Keratinocyte (primary cell): ENCODE measurements around the gene CPEB3. TPM values are rescaled to one million over a fixed set of nuclear protein-coding genes. Genes with fewer than 3 reads are reported as not detected.

Source experiments
- DNase-seq: peaks from one replicate; pipeline ENCODE4 v3.0.0-alpha.2; 2011; ENCODE audit warnings: low read depth, missing footprints, low spot score
- FAIRE-seq: peaks from 2 replicates; lab custom pipeline; 2011; peaks lifted over from hg19 to GRCh38; lab: Jason Lieb, UNC
- H2AFZ ChIP-seq: 2 replicates; pipeline ENCODE4 v1.6.0; 2012; ENCODE audit warnings: low read length, control low read depth, inconsistent platforms; ENCODE audit not compliant: control insufficient read depth
- H3K27ac ChIP-seq: 2 replicates; pipeline ENCODE4 v1.5.1; 2011; ENCODE audit warnings: low read length; ENCODE audit not compliant: control insufficient read depth, insufficient read depth
- H3K27me3 ChIP-seq: 3 replicates; pipeline ENCODE4 v1.6.0; 2011; ENCODE audit warnings: low read length; ENCODE audit not compliant: control insufficient read depth, insufficient read depth; ENCODE audit errors: extremely low read depth
- H3K36me3 ChIP-seq, 2 experiments: 2 replicates in 1 of 2; 3 replicates in 1 of 2; pipeline ENCODE4 v1.5.1; 2011; ENCODE audit warnings: low read length in 2 of 2, mild to moderate bottlenecking in 1 of 2; ENCODE audit not compliant: control insufficient read depth in 2 of 2, insufficient read depth in 2 of 2; ENCODE audit errors: extremely low read depth in 1 of 2
- H3K4me1 ChIP-seq: 3 replicates; pipeline ENCODE4 v1.5.1; 2011; ENCODE audit warnings: low read length; ENCODE audit not compliant: control insufficient read depth, insufficient read depth; ENCODE audit errors: extremely low read depth
- H3K4me2 ChIP-seq: 3 replicates; pipeline ENCODE4 v1.6.0; 2011; ENCODE audit warnings: low read depth, low read length; ENCODE audit not compliant: control insufficient read depth, insufficient read depth; ENCODE audit errors: extremely low read depth
- H3K4me3 ChIP-seq, 3 experiments: fragments of 200-600 bp in 1 of 3; sonication (generic) in 1 of 3; 2 replicates in 2 of 3; 3 replicates in 1 of 3; pipeline ENCODE4 v1.5.1; 2011 to 2016; ENCODE audit warnings: low read length in 3 of 3, mild to moderate bottlenecking in 3 of 3, control low read depth in 2 of 3, inconsistent platforms in 1 of 3, low read depth in 1 of 3, mixed read lengths in 1 of 3, mixed run types in 1 of 3, moderate library complexity in 1 of 3; ENCODE audit not compliant: control insufficient read depth in 2 of 3, insufficient read depth in 2 of 3; ENCODE audit errors: extremely low read depth in 1 of 3
- H3K79me2 ChIP-seq: 2 replicates; pipeline ENCODE4 v1.6.0; 2012; ENCODE audit warnings: low read length; ENCODE audit not compliant: control insufficient read depth, insufficient read depth
- H3K9ac ChIP-seq: 3 replicates; pipeline ENCODE4 v1.6.0; 2011; ENCODE audit warnings: low read length; ENCODE audit not compliant: control insufficient read depth, insufficient read depth; ENCODE audit errors: extremely low read depth
- H3K9me1 ChIP-seq: 3 replicates; pipeline ENCODE4 v1.6.0; 2011; ENCODE audit warnings: low read length; ENCODE audit not compliant: control insufficient read depth, insufficient read depth; ENCODE audit errors: extremely low read depth
- H3K9me3 ChIP-seq: 2 replicates; pipeline ENCODE4 v1.5.1; 2012; ENCODE audit warnings: low read depth, low read length; ENCODE audit not compliant: control insufficient read depth
- H4K20me1 ChIP-seq: 3 replicates; pipeline ENCODE4 v1.6.0; 2011; ENCODE audit warnings: low read length; ENCODE audit not compliant: control insufficient read depth, insufficient read depth; ENCODE audit errors: extremely low read depth
- CTCF ChIP-seq, 3 experiments: IDR thresholded peaks in 1 of 3; conservative IDR thresholded peaks in 1 of 3; optimal IDR thresholded peaks in 1 of 3; 2 replicates in 2 of 3; 3 replicates in 1 of 3; pipeline versions ENCODE3 to v1.5.1; 2011; ENCODE audit warnings: low read length in 3 of 3, mild to moderate bottlenecking in 3 of 3, moderate library complexity in 2 of 3, control low read depth in 1 of 3, inconsistent platforms in 1 of 3; ENCODE audit not compliant: insufficient read depth in 2 of 3; ENCODE audit errors: extremely low read depth in 1 of 3
- EZH2 ChIP-seq: IDR thresholded peaks from one replicate; pipeline ENCODE4 v1.6.1; 2012; ENCODE audit warnings: inconsistent platforms, mild to moderate bottlenecking, low read length, moderate library complexity
- dilution Hi-C: fragments of 300-500 bp; cut with MboI; formaldehyde crosslinking; loops from one replicate; pipeline ENCODE4 v1.7.0; 2020; ENCODE audit warnings: low sequenced_read_pairs; ENCODE audit not compliant: extremely low pct_ligation_motif_present
- polyA plus RNA-seq, 5 experiments: library from polyadenylated mRNA; depleted of rRNA in 3 of 5; stranded (reverse) in 3 of 5; stranded (forward) in 1 of 5; unstranded in 1 of 5; fragments of >200 nt; gene quantifications; 1 replicate in 1 of 5; 2 replicates in 3 of 5; 3 replicates in 1 of 5; pipeline versions ENCODE4 v1.2.1 to v1.2.3, GENCODE V29; 2011 to 2012; ENCODE audit warnings: missing spikeins in 2 of 5, low read depth in 1 of 5, low replicate concordance in 1 of 5

CPEB3 gene
- polyA plus RNA-seq, 1 donor (not counting 4 experiments of a cell fraction or from before 2014, with no cell fraction given), result 0.47 TPM

- H3K36me3 ChIP-seq, result no peaks in the 10 kb centered on the region
- H3K9me1 ChIP-seq, result no peaks in the 10 kb centered on the region
- H3K4me2 ChIP-seq, result no peak overlapping the region
- H3K27ac ChIP-seq, result no peak overlapping the region
- peaks cover 3% of the 10 kb centered on the region for H3K4me1 ChIP-seq
- FAIRE-seq (no peak), DNase-seq (no peak)
- H3K79me2 ChIP-seq, result no peaks in the 10 kb centered on the region
- dilution Hi-C loops, result no loop called here
- no peaks in the 10 kb centered on the region for H3K9me3 ChIP-seq
- TF ChIP-seq EZH2, result no peak
- peak in 1 of 3 experiments; percentile 28 for TF ChIP-seq CTCF (optimal IDR thresholded peaks at IDR 0.05 in 1 of 3, IDR thresholded peaks at IDR 0.05 in 1 of 3, conservative IDR thresholded peaks at IDR 0.05 in 1 of 3; ENCODE audit: extremely low read depth in 1 of 3, insufficient read depth in 2 of 3, low read length in 3 of 3)
- H3K9ac ChIP-seq, result no peak overlapping the region
- no peak overlapping the region for H3K4me3 ChIP-seq
- no peaks in the 10 kb centered on the region for H3K27me3 ChIP-seq
- H2AFZ ChIP-seq, result no peak overlapping the region
- H4K20me1 ChIP-seq, result no peaks in the 10 kb centered on the region
Observed at GRCh38 chr10:92074126-92074887, 216.6 kb downstream of the CPEB3 start.

- TF ChIP-seq EZH2 (no peak), CTCF (optimal IDR thresholded peaks at IDR 0.05 in 1 of 3, IDR thresholded peaks at IDR 0.05 in 1 of 3, conservative IDR thresholded peaks at IDR 0.05 in 1 of 3; ENCODE audit: extremely low read depth in 1 of 3, insufficient read depth in 2 of 3, low read length in 3 of 3) (no peak)
- Histone ChIP-seq H3K4me3 (no peak overlapping the region), H3K9me3 (no peaks in the 10 kb centered on the region), H3K27ac (no peak overlapping the region), H4K20me1 (no peaks in the 10 kb centered on the region), H3K9me1 (no peaks in the 10 kb centered on the region), H3K36me3 (no peaks in the 10 kb centered on the region), H2AFZ (no peak overlapping the region), H3K4me1 (no peaks in the 10 kb centered on the region), H3K9ac (no peak overlapping the region), H3K4me2 (no peak overlapping the region), H3K79me2 (no peaks in the 10 kb centered on the region), H3K27me3 (no peaks in the 10 kb centered on the region)
- dilution Hi-C loops, result no loop called here
- FAIRE-seq (no peak), DNase-seq (no peak)
Observed at GRCh38 chr10:92068900-92069299, 222.0 kb downstream of the CPEB3 start.
